Activated naive CD8-positive, alpha-beta T cell treated with anti-CD3 and anti-CD28 coated beads, Interleukin-2, amount 50 U/mL, for 24 hours (primary cell): ENCODE data around the gene CAPN2.
"Not testable (repeated sequence)": the region's sequence is repeated elsewhere in the genome, so short reads cannot be mapped to it uniquely, and the experiment has no call there.

ENCODE experiments used
- ATAC-seq: fragments of 150-1000 bp; cut with Tn5 transposase; one replicate; pipeline ENCODE4 v1.10.0; 2021
- DNase-seq: peaks from one replicate; pipeline ENCODE4 v3.0.0; 2021
- H3K27ac Mint-ChIP-seq: one replicate; pipeline ENCODE4 v1.8.0; 2021; ENCODE audit warnings: mild to moderate bottlenecking, mixed read lengths
- H3K27me3 Mint-ChIP-seq: one replicate; pipeline ENCODE4 v1.8.0; 2021; ENCODE audit warnings: mixed read lengths
- H3K36me3 Mint-ChIP-seq: one replicate; pipeline ENCODE4 v1.8.0; 2021; ENCODE audit warnings: low read depth, mixed read lengths
- H3K4me1 Mint-ChIP-seq: one replicate; pipeline ENCODE4 v1.8.0; 2021; ENCODE audit warnings: mixed read lengths
- H3K4me3 Mint-ChIP-seq: one replicate; pipeline ENCODE4 v1.8.0; 2021; ENCODE audit warnings: mild to moderate bottlenecking, moderate library complexity, mixed read lengths
- H3K9me3 Mint-ChIP-seq: one replicate; pipeline ENCODE4 v1.8.0; 2021; ENCODE audit warnings: mixed read lengths

CAPN2 gene

GRCh38 chr1:223788746-223789415 is 76.5 kb downstream of the CAPN2 start:
- H3K4me3 Mint-ChIP-seq, result no peak overlapping the region
- no peaks in the 10 kb centered on the region for H3K27me3 Mint-ChIP-seq
- H3K27ac Mint-ChIP-seq, result no peak overlapping the region
- no peaks in the 10 kb centered on the region for H3K4me1 Mint-ChIP-seq
- no peaks in the 10 kb centered on the region for H3K9me3 Mint-ChIP-seq
- no peak for ATAC-seq
- DNase-seq, result no peak
- peaks cover 21% of the 10 kb centered on the region for H3K36me3 Mint-ChIP-seq

GRCh38 chr1:223792046-223792445 is 79.7 kb downstream of the CAPN2 start:
- no peak for ATAC-seq
- H3K27ac Mint-ChIP-seq, result no peak overlapping the region
- no peaks in the 10 kb centered on the region for H3K4me1 Mint-ChIP-seq
- peaks cover 30% of the 10 kb centered on the region for H3K36me3 Mint-ChIP-seq
- DNase-seq, result no peak
- no peak overlapping the region for H3K4me3 Mint-ChIP-seq
- H3K27me3 Mint-ChIP-seq, result no peaks in the 10 kb centered on the region
- no peaks in the 10 kb centered on the region for H3K9me3 Mint-ChIP-seq

- Mint-ChIP-seq H3K27me3 (no peaks in the 10 kb centered on the region), H3K36me3 (peaks cover 34% of the 10 kb centered on the region), H3K4me1 (no peaks in the 10 kb centered on the region), H3K9me3 (no peaks in the 10 kb centered on the region), H3K4me3 (no peak overlapping the region), H3K27ac (no peak overlapping the region)
- DNase-seq, result no peak
- no peak for ATAC-seq
These were observed 81.4 kb downstream of the CAPN2 start for GRCh38 chr1:223793716-223794115.

GRCh38 chr1:223794136-223794880 is 82.0 kb downstream of the CAPN2 start:
- Mint-ChIP-seq H3K4me3 (no peak overlapping the region), H3K27ac (no peak overlapping the region), H3K36me3 (peaks cover 36% of the 10 kb centered on the region), H3K9me3 (no peaks in the 10 kb centered on the region), H3K4me1 (no peaks in the 10 kb centered on the region), H3K27me3 (no peaks in the 10 kb centered on the region)
- DNase-seq (no peak), ATAC-seq (no peak)

GRCh38 chr1:223796210-223796609 is 83.9 kb downstream of the CAPN2 start:
- Mint-ChIP-seq H3K9me3 (no peaks in the 10 kb centered on the region), H3K27me3 (no peaks in the 10 kb centered on the region), H3K36me3 (peaks cover 49% of the 10 kb centered on the region), H3K4me3 (no peak overlapping the region), H3K27ac (no peak overlapping the region), H3K4me1 (no peaks in the 10 kb centered on the region)
- DNase-seq (no peak), ATAC-seq (no peak)

GRCh38 chr1:223802032-223802431 is 89.7 kb downstream of the CAPN2 start:
- Mint-ChIP-seq H3K4me3 (no peak overlapping the region), H3K27me3 (no peaks in the 10 kb centered on the region), H3K9me3 (no peaks in the 10 kb centered on the region), H3K4me1 (no peaks in the 10 kb centered on the region), H3K27ac (no peak overlapping the region), H3K36me3 (peaks cover 40% of the 10 kb centered on the region)
- ATAC-seq (no peak), DNase-seq (no peak)

- Mint-ChIP-seq H3K4me1 (no peaks in the 10 kb centered on the region), H3K36me3 (peaks cover 44% of the 10 kb centered on the region), H3K9me3 (no peaks in the 10 kb centered on the region), H3K27me3 (no peaks in the 10 kb centered on the region), H3K4me3 (no peak overlapping the region), H3K27ac (no peak overlapping the region)
- ATAC-seq (no peak), DNase-seq (no peak)
These were observed 90.3 kb downstream of the CAPN2 start for GRCh38 chr1:223802602-223803001.

- DNase-seq, result no peak
- Mint-ChIP-seq H3K36me3 (peaks cover 45% of the 10 kb centered on the region), H3K9me3 (no peaks in the 10 kb centered on the region), H3K27me3 (no peaks in the 10 kb centered on the region), H3K4me1 (no peaks in the 10 kb centered on the region), H3K27ac (no peak overlapping the region), H3K4me3 (no peak overlapping the region)
- no peak for ATAC-seq
These were observed 90.9 kb downstream of the CAPN2 start for GRCh38 chr1:223803211-223803610.

- H3K27ac Mint-ChIP-seq, ATAC-seq: not testable (repeated sequence)
- peaks cover 39% of the 10 kb centered on the region for H3K36me3 Mint-ChIP-seq
These were observed 97.6 kb downstream of the CAPN2 start for GRCh38 chr1:223809905-223810304.

GRCh38 chr1:223810586-223810985 is 98.2 kb downstream of the CAPN2 start:
- Mint-ChIP-seq H3K27me3 (no peaks in the 10 kb centered on the region), H3K9me3 (no peaks in the 10 kb centered on the region), H3K27ac (no peak overlapping the region), H3K4me3 (no peak overlapping the region), H3K36me3 (peaks cover 39% of the 10 kb centered on the region), H3K4me1 (peaks cover 20% of the 10 kb centered on the region)
- ATAC-seq (no peak), DNase-seq (no peak)

More at GRCh38 chr1:223809905-223810304, 97.6 kb downstream of the CAPN2 start:
- not testable (repeated sequence) for DNase-seq, H3K27me3 Mint-ChIP-seq, H3K4me3 Mint-ChIP-seq, H3K9me3 Mint-ChIP-seq
- peaks cover 20% of the 10 kb centered on the region for H3K4me1 Mint-ChIP-seq

GRCh38 chr1:223811634-223812101 is 99.3 kb downstream of the CAPN2 start:
- no peak overlapping the region for H3K27ac Mint-ChIP-seq
- DNase-seq (no peak), ATAC-seq (peak; percentile 54)
- H3K27me3 Mint-ChIP-seq, result no peaks in the 10 kb centered on the region
- no peaks in the 10 kb centered on the region for H3K9me3 Mint-ChIP-seq
- H3K4me1 Mint-ChIP-seq, result peaks cover 24% of the 10 kb centered on the region
- no peak overlapping the region for H3K4me3 Mint-ChIP-seq
- H3K36me3 Mint-ChIP-seq, result peaks cover 41% of the 10 kb centered on the region

- H3K27ac Mint-ChIP-seq, result peak overlapping the region; percentile 8
- no peak for ATAC-seq
- no peak overlapping the region for H3K4me3 Mint-ChIP-seq
- no peaks in the 10 kb centered on the region for H3K9me3 Mint-ChIP-seq
- no peaks in the 10 kb centered on the region for H3K27me3 Mint-ChIP-seq
- no peak for DNase-seq
- H3K4me1 Mint-ChIP-seq, result peaks cover 24% of the 10 kb centered on the region
- H3K36me3 Mint-ChIP-seq, result peaks cover 31% of the 10 kb centered on the region
These were observed 101.3 kb downstream of the CAPN2 start for GRCh38 chr1:223813645-223814044.

- Mint-ChIP-seq H3K27ac (no peak overlapping the region), H3K4me3 (no peak overlapping the region), H3K9me3 (no peaks in the 10 kb centered on the region), H3K27me3 (no peaks in the 10 kb centered on the region), H3K4me1 (peaks cover 24% of the 10 kb centered on the region), H3K36me3 (peaks cover 31% of the 10 kb centered on the region)
- DNase-seq, result no peak
- no peak for ATAC-seq
These were observed 102.9 kb downstream of the CAPN2 start for GRCh38 chr1:223815020-223815853.

- H3K27ac Mint-ChIP-seq, result no peak overlapping the region
- H3K36me3 Mint-ChIP-seq, result peaks cover 37% of the 10 kb centered on the region
- H3K4me1 Mint-ChIP-seq, result peaks cover 22% of the 10 kb centered on the region
- H3K4me3 Mint-ChIP-seq, result no peak overlapping the region
- ATAC-seq (no peak), DNase-seq (no peak)
- no peaks in the 10 kb centered on the region for H3K27me3 Mint-ChIP-seq
- no peaks in the 10 kb centered on the region for H3K9me3 Mint-ChIP-seq
These were observed 103.5 kb downstream of the CAPN2 start for GRCh38 chr1:223815865-223816264.
